ENCODE data around the gene RCOR2.

Gene RCOR2

GRCh38 chr11:63880403-63880790, 36.6 kb downstream of the RCOR2 start:
- Histone ChIP-seq H3K36me3 (peaks cover 12% of the 10 kb centered on the region), H3K9me3 (no peaks in the 10 kb centered on the region), H3K27ac (peak overlapping the region; percentile 76), H3K4me3 (ENCODE audit: low read depth in 1 of 2, low read length in 1 of 2) (no peak overlapping the region), H3K27me3 (no peaks in the 10 kb centered on the region), H3K4me1 (ENCODE audit: control insufficient read depth in 1 of 2, insufficient read depth in 1 of 2, low read depth in 1 of 2, low read length in 1 of 2) (peaks cover 33 to 74% of the 10 kb centered on the region in 2 experiments)
- TF ChIP-seq, protein P1, sequence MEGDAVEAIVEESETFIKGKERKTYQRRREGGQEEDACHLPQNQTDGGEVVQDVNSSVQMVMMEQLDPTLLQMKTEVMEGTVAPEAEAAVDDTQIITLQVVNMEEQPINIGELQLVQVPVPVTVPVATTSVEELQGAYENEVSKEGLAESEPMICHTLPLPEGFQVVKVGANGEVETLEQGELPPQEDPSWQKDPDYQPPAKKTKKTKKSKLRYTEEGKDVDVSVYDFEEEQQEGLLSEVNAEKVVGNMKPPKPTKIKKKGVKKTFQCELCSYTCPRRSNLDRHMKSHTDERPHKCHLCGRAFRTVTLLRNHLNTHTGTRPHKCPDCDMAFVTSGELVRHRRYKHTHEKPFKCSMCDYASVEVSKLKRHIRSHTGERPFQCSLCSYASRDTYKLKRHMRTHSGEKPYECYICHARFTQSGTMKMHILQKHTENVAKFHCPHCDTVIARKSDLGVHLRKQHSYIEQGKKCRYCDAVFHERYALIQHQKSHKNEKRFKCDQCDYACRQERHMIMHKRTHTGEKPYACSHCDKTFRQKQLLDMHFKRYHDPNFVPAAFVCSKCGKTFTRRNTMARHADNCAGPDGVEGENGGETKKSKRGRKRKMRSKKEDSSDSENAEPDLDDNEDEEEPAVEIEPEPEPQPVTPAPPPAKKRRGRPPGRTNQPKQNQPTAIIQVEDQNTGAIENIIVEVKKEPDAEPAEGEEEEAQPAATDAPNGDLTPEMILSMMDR (IDR thresholded peaks at IDR 0.05), result no peak

DNA sequence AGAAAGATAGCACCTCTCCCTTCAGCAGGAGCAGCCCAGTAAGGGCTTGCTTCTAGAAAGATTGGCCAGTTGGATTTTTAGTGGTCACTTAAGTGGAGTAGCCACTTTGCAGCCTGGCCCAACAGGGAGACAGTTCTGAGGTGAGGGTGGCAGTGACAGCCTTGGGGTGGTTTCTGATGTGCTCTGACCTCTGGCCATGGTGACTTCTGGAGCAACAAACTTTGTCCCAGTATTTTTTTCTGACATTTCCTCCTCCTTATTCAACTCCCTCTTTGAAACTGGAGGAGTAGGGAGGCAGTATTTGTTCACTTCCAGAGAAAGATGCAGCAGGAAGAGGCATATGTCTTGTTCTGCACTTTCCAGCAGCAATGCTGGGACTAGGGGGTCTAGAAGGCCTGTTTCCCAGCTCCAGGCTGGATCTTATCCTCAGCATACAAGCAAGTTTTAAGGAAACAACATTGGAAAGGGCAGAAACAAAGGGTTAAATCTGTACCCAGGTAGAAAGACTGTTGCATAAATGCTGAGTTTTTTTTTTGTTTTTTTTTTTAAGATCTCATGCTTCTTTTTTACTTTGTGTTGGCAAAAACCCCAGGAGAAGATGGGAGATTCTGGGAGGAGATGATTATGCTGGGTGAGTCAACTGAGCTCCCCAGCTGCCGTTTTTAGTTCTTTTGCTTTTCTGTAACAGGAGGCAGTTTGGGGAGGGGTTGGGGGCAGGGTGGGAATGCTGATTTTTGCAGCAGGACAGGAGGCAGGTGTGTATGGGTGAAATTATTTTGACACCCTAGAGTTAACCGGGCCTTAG, 37.2 kb downstream of the RCOR2 start:
- H3K4me1 ChIP-seq (ENCODE audit: control insufficient read depth in 1 of 2, insufficient read depth in 1 of 2, low read depth in 1 of 2, low read length in 1 of 2), result peaks cover 30 to 70% of the 10 kb centered on the region in 2 experiments
- H3K9me3 ChIP-seq, result no peaks in the 10 kb centered on the region
- peak overlapping the region; percentile 76 for H3K27ac ChIP-seq
- H3K27me3 ChIP-seq, result no peaks in the 10 kb centered on the region
- TF ChIP-seq, protein P1 (IDR thresholded peaks at IDR 0.05), result no peak
- H3K36me3 ChIP-seq, result peaks cover 12% of the 10 kb centered on the region
- no peak overlapping the region for H3K4me3 ChIP-seq (ENCODE audit: low read depth in 1 of 2, low read length in 1 of 2)

DNA sequence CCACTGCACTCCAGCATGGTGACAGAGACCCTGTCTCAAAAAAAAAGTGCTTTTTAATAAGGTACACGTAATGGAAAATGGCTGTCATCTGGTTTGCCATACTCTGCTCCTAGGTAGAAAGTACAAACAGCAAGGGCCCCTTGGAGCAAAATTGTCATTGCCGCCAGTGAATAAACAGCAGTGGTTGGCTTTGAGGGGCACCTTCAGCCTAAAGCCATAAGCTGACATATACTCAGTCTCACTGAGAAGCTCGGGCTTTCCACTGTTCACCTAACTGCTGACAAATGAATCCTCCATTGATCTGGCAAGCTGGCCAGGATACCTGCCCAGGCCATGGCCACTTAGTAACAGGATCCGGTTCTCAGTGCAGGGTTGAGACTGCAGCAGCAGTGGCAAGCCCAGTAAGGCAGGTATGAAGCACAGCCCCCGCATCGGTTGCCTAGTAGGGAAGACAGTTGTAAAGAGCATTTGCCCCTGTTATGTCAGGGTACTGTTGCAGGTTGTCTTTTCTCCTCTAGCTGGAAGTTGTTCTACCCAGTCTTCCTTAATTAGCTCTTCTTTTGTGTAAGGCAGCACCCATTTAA, 39.2 kb downstream of the RCOR2 start:
- Histone ChIP-seq H3K36me3 (peaks cover 12% of the 10 kb centered on the region), H3K4me3 (ENCODE audit: low read depth in 1 of 2, low read length in 1 of 2) (no peak overlapping the region), H3K9me3 (no peaks in the 10 kb centered on the region), H3K4me1 (ENCODE audit: control insufficient read depth in 1 of 2, insufficient read depth in 1 of 2, low read depth in 1 of 2, low read length in 1 of 2) (peaks cover 29 to 70% of the 10 kb centered on the region in 2 experiments), H3K27me3 (no peaks in the 10 kb centered on the region), H3K27ac (peak overlapping the region; percentile 18)
- TF ChIP-seq, protein P1 (IDR thresholded peaks at IDR 0.05), result no peak

DNA sequence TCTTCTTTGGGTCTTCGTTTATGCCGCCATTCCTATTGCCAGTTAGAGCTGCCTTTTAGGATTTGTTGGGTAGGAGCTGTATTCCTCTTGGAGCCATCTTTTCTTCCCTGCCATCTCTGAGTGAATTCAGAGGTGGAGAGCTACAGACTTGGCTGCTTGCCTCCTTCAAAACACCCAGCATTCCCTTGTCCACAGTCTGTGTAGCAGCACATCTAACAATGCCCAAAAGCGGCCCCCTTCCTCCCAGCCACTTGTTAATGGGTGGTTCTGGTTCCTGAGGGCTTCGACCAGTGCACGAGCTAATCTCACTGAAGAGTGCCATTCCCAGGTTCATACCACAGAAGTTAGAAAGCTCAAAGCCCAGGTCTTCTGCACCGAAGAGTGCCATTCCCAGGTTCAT, 40.3 kb downstream of the RCOR2 start:
- Histone ChIP-seq H3K4me3 (ENCODE audit: low read depth in 1 of 2, low read length in 1 of 2) (no peak overlapping the region), H3K27ac (peak overlapping the region; percentile 1), H3K36me3 (peaks cover 12% of the 10 kb centered on the region), H3K4me1 (ENCODE audit: control insufficient read depth in 1 of 2, insufficient read depth in 1 of 2, low read depth in 1 of 2, low read length in 1 of 2) (peaks cover 36 to 71% of the 10 kb centered on the region in 2 experiments), H3K27me3 (no peaks in the 10 kb centered on the region), H3K9me3 (no peaks in the 10 kb centered on the region)
- TF ChIP-seq, protein P1 (IDR thresholded peaks at IDR 0.05), result no peak

- H3K36me3 ChIP-seq, result peaks cover 12% of the 10 kb centered on the region
- H3K9me3 ChIP-seq, result no peaks in the 10 kb centered on the region
- TF ChIP-seq, protein P1 (IDR thresholded peaks at IDR 0.05), result no peak
- H3K4me1 ChIP-seq (ENCODE audit: control insufficient read depth in 1 of 2, insufficient read depth in 1 of 2, low read depth in 1 of 2, low read length in 1 of 2), result peaks cover 41 to 71% of the 10 kb centered on the region in 2 experiments
- no peaks in the 10 kb centered on the region for H3K27me3 ChIP-seq
- no peak overlapping the region for H3K4me3 ChIP-seq (ENCODE audit: low read depth in 1 of 2, low read length in 1 of 2)
- H3K27ac ChIP-seq, result peak overlapping the region; percentile 1
These were observed 41.4 kb downstream of the RCOR2 start for GRCh38 chr11:63875506-63876065.

All from neutrophil (primary cell).